Erythroblast (primary cell): ENCODE data around the gene ARMC8.

Source experiments
- GATA1 ChIP-seq: IDR thresholded peaks from 2 replicates; pipeline ENCODE4 v1.6.1; 2011; ENCODE audit warnings: low read depth, mild to moderate bottlenecking, control low read depth, low read length, moderate library complexity
- POLR2A ChIP-seq: IDR thresholded peaks from 2 replicates; pipeline ENCODE4 v1.6.1; 2011; ENCODE audit warnings: mild to moderate bottlenecking, low read length

DNA sequence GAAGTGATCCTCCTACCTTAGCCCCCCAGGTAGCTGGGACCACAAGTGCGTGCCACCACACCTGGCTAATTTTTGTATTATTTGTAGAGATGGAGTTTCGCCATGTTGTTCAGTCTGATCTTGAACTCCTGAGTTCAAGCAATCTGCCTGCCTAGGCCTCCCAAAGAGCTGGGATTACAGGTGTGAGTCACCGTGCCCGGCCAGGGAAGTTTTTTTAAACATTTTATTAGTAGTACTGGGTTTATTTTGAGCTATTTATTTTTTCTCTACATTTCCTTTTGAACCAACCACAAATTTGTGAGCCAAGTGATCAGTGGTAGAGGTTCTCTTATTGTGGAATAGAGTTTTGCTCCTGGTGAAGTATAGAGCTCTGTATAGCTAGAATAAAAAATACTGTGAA lies 33.7 kb downstream of the ARMC8 start:
- no peak for TF ChIP-seq POLR2A
- TF ChIP-seq GATA1 = no peak
